ENCODE data around the gene PAN3. TPM values are rescaled to one million over a fixed set of nuclear protein-coding genes. Genes with fewer than 3 reads are reported as not detected.

PAN3 gene
- total and polyA plus RNA-seq, 2 of the 8 experiments (the other 6 are each of a cell fraction or from before 2014, with no cell fraction given): 12.7 to 39.3 TPM

GRCh38 chr13:28106976-28107375 is 31.4 kb upstream of the PAN3 start:
- no peaks in the 10 kb centered on the region; a peak in 1 of 7 replicates for H3K27me3 ChIP-seq (replicated peaks in 1 of 4; ENCODE audit: control insufficient read depth in 3 of 4, extremely low read depth in 1 of 4, insufficient read depth in 3 of 4, low read length in 3 of 4)
- H3K79me1 ChIP-seq (ENCODE audit: low read depth, low read length): no peaks in the 10 kb centered on the region
- no peak overlapping the region for H2BK120ac ChIP-seq (replicated peaks; ENCODE audit: low read depth, low read length)
- H3K14ac ChIP-seq (ENCODE audit: insufficient read length): no peak overlapping the region
- DNase-seq (ENCODE audit: low read depth in 1 of 2, low spot score in 2 of 2): no peak
- no peaks in the 10 kb centered on the region; a peak in 1 of 7 replicates for H3K4me1 ChIP-seq (replicated peaks in 1 of 4; ENCODE audit: control insufficient read depth in 3 of 4, insufficient read depth in 4 of 4, low read length in 3 of 4)
- H3K4me3 ChIP-seq (ENCODE audit: extremely low read depth in 1 of 4, insufficient read depth in 2 of 4, low read depth in 3 of 4, low read length in 4 of 4): no peak overlapping the region
- no peak overlapping the region for H2BK20ac ChIP-seq (ENCODE audit: low read length)
- no peaks in the 10 kb centered on the region for H4K20me1 ChIP-seq (replicated peaks in 1 of 2; ENCODE audit: control insufficient read depth in 1 of 2, insufficient read depth in 2 of 2, low read length in 2 of 2)
- no peaks in the 10 kb centered on the region for H3K9me3 ChIP-seq (ENCODE audit: insufficient read depth in 2 of 2, low read depth in 1 of 2, low read length in 1 of 2)
- ChIA-PET CTCF (ENCODE audit: partially characterized antibody) (no interaction called here), POLR2A (ENCODE audit: partially characterized antibody) (no interaction called here)
- TF ChIP-seq CTCF (IDR thresholded peaks at IDR 0.05; ENCODE audit: control extremely low read depth in 1 of 3, insufficient read depth in 1 of 3, low read depth in 1 of 3, low read length in 3 of 3) (no peak), SAP30 (IDR thresholded peaks at IDR 0.05; ENCODE audit: insufficient read depth, insufficient replicate concordance, low read length) (no peak), EGR1 (IDR thresholded peaks at IDR 0.05; ENCODE audit: borderline replicate concordance, low read depth, low read length) (no peak), SIN3A (conservative IDR thresholded peaks at IDR 0.05 in 1 of 2, IDR thresholded peaks at IDR 0.05 in 1 of 2; ENCODE audit: low read depth in 1 of 2, low read length in 2 of 2) (no peak), MAFK (IDR thresholded peaks at IDR 0.05; ENCODE audit: low read depth, low read length) (no peak), HDAC6 (IDR thresholded peaks at IDR 0.05; ENCODE audit: low read depth, low read length) (no peak), GTF2F1 (IDR thresholded peaks at IDR 0.05; ENCODE audit: borderline replicate concordance, low read depth, low read length) (no peak), POLR2A (IDR thresholded peaks at IDR 0.05; ENCODE audit: control extremely low read depth in 1 of 2, low read depth in 2 of 2, low read length in 2 of 2) (no peak), SUZ12 (IDR thresholded peaks at IDR 0.05; ENCODE audit: low read length) (no peak), TAF7 (optimal IDR thresholded peaks at IDR 0.05; ENCODE audit: borderline replicate concordance, low read depth, low read length) (no peak), YY1 (IDR thresholded peaks at IDR 0.05; ENCODE audit: low read depth, low read length) (no peak), SP4 (IDR thresholded peaks at IDR 0.05; ENCODE audit: low read length) (no peak), TAF1 (IDR thresholded peaks at IDR 0.05; ENCODE audit: low read depth, low read length) (no peak)
- H3K23ac ChIP-seq (ENCODE audit: insufficient read length): no peak overlapping the region
- H3K23me2 ChIP-seq (ENCODE audit: low read depth, low read length): no peaks in the 10 kb centered on the region
- H3K56ac ChIP-seq (replicated peaks; ENCODE audit: insufficient read length, low read depth, low read length): no peak overlapping the region
- H3K27ac ChIP-seq (ENCODE audit: low read depth, low read length): no peak overlapping the region
- 50% methylated on average over 1 of the region's 1 CpG; no CpG with 5 or more reads in 1 of the 2 experiments for WGBS, 2 experiments (ENCODE audit: extremely low coverage in 1 of 2, insufficient coverage in 1 of 2, insufficient read length in 1 of 2, insufficient replicate concordance in 2 of 2, low coverage in 1 of 2, low lambda C conversion rate in 2 of 2, missing lambda C conversion rate in 1 of 2)
- no peak overlapping the region for H3K9ac ChIP-seq (replicated peaks in 1 of 4; ENCODE audit: extremely low read depth in 1 of 4, low read depth in 3 of 4, low read length in 3 of 4)
- no peak overlapping the region for H2BK5ac ChIP-seq (ENCODE audit: low read depth, low read length)
- H4K5ac ChIP-seq (ENCODE audit: insufficient read length, low read depth, low read length): no peak overlapping the region
- no peak overlapping the region for H2AK5ac ChIP-seq (ENCODE audit: low read depth, low read length)
- H4K8ac ChIP-seq (ENCODE audit: extremely low read depth, insufficient read depth, low read length): no peak overlapping the region
- H3K4me2 ChIP-seq (ENCODE audit: insufficient read depth in 1 of 2, low read depth in 2 of 2, low read length in 2 of 2): no peak overlapping the region
- H4K91ac ChIP-seq (replicated peaks; ENCODE audit: insufficient read length, low read length): no peak overlapping the region
- H3K79me2 ChIP-seq (ENCODE audit: control insufficient read depth in 1 of 2, insufficient read depth in 2 of 2, low read length in 2 of 2): no peaks in the 10 kb centered on the region
- no peak overlapping the region for H3K18ac ChIP-seq (ENCODE audit: extremely low read depth, low read length)
- no peak for FAIRE-seq
- no peaks in the 10 kb centered on the region for H3K36me3 ChIP-seq (ENCODE audit: control insufficient read depth in 2 of 4, insufficient read depth in 4 of 4, low read length in 3 of 4)
- H2AFZ ChIP-seq (ENCODE audit: low read length): no peak overlapping the region
- H3K4ac ChIP-seq (replicated peaks; ENCODE audit: insufficient read length, low read depth, low read length): no peak overlapping the region
- H2BK12ac ChIP-seq (ENCODE audit: low read depth, low read length): no peak overlapping the region
- no peak overlapping the region for H2BK15ac ChIP-seq (ENCODE audit: low read length)
